ENCODE data around the gene KIF11.

GRCh38 chr10:92593619-92594588 lies 974 bp downstream of the KIF11 start:
- TF ChIP-seq CHD1 (IDR thresholded peaks at IDR 0.05; ENCODE audit: low read depth, low read length) (no peak), CTCF (conservative IDR thresholded peaks at IDR 0.05; ENCODE audit: low read depth, low read length) (no peak), SMC3 (IDR thresholded peaks at IDR 0.05; ENCODE audit: low read depth, low read length) (no peak), MAFK (IDR thresholded peaks at IDR 0.05; ENCODE audit: low read depth, low read length) (no peak), POLR2A (IDR thresholded peaks at IDR 0.05; ENCODE audit: low read depth, low read length) (no peak), CEBPB (IDR thresholded peaks at IDR 0.05; ENCODE audit: low read depth, low read length) (no peak), BHLHE40 (IDR thresholded peaks at IDR 0.05; ENCODE audit: low read depth, low read length) (no peak), RAD21 (IDR thresholded peaks at IDR 0.05; ENCODE audit: low read length) (no peak), NFE2L2 (IDR thresholded peaks at IDR 0.05; ENCODE audit: low read depth, low read length) (no peak)
